Measurements from ENCODE around the gene ARHGEF10L. TPM values are rescaled to one million over a fixed set of nuclear protein-coding genes. Genes with fewer than 3 reads are reported as not detected.

ARHGEF10L gene
- total RNA-seq, 4 donors from 2014 or later, result 72.7 to 177 (median 156) TPM

GRCh38 chr1:17676387-17677060 is 137.0 kb downstream of the ARHGEF10L start:
- H3K4me1 ChIP-seq, result no peaks in the 10 kb centered on the region
- no peaks in the 10 kb centered on the region for H3K9me3 ChIP-seq
- peaks cover 0 to 26% (median 0%) of the 10 kb centered on the region in 3 donors for H3K36me3 ChIP-seq
- H3K4me3 ChIP-seq, result no peak overlapping the region
- no peak overlapping the region for H3K27ac ChIP-seq
- no peaks in the 10 kb centered on the region for H3K27me3 ChIP-seq
- TF ChIP-seq POLR2A (IDR thresholded peaks at IDR 0.05), result no peak
- no peak for TF ChIP-seq CTCF (IDR thresholded peaks at IDR 0.05)
- no peak for DNase-seq

GRCh38 chr1:17678011-17678410 is 138.5 kb downstream of the ARHGEF10L start:
- H3K36me3 ChIP-seq, result peaks cover 0 to 26% (median 0%) of the 10 kb centered on the region in 3 donors
- H3K27me3 ChIP-seq, result no peaks in the 10 kb centered on the region
- TF ChIP-seq POLR2A (IDR thresholded peaks at IDR 0.05) (no peak), CTCF (IDR thresholded peaks at IDR 0.05) (no peak)
- H3K27ac ChIP-seq, result no peak overlapping the region
- no peaks in the 10 kb centered on the region for H3K9me3 ChIP-seq
- no peaks in the 10 kb centered on the region for H3K4me1 ChIP-seq
- DNase-seq, result no peak
- H3K4me3 ChIP-seq, result no peak overlapping the region

- Histone ChIP-seq H3K4me3 (no peak overlapping the region), H3K9me3 (no peaks in the 10 kb centered on the region), H3K36me3 (peaks cover 0 to 26% (median 0%) of the 10 kb centered on the region in 3 donors), H3K27ac (no peak overlapping the region), H3K4me1 (no peaks in the 10 kb centered on the region), H3K27me3 (no peaks in the 10 kb centered on the region)
- DNase-seq, result no peak
- TF ChIP-seq CTCF (IDR thresholded peaks at IDR 0.05) (no peak), POLR2A (IDR thresholded peaks at IDR 0.05) (no peak)
Measured at GRCh38 chr1:17679856-17680255, 140.4 kb downstream of the ARHGEF10L start.

- no peak overlapping the region for H3K27ac ChIP-seq
- no peak for TF ChIP-seq POLR2A (IDR thresholded peaks at IDR 0.05)
- no peak for TF ChIP-seq CTCF (IDR thresholded peaks at IDR 0.05)
- no peaks in the 10 kb centered on the region for H3K27me3 ChIP-seq
- DNase-seq, result no peak
- H3K9me3 ChIP-seq, result no peaks in the 10 kb centered on the region
- no peaks in the 10 kb centered on the region for H3K4me1 ChIP-seq
- H3K4me3 ChIP-seq, result no peak overlapping the region
- H3K36me3 ChIP-seq, result peaks cover 0 to 26% (median 0%) of the 10 kb centered on the region in 3 donors
Measured at GRCh38 chr1:17680308-17680707, 140.8 kb downstream of the ARHGEF10L start.

GRCh38 chr1:17682400-17682799 is 142.9 kb downstream of the ARHGEF10L start:
- H3K27me3 ChIP-seq, result no peaks in the 10 kb centered on the region
- no peak overlapping the region for H3K4me3 ChIP-seq
- no peaks in the 10 kb centered on the region for H3K9me3 ChIP-seq
- no peak overlapping the region for H3K27ac ChIP-seq
- no peaks in the 10 kb centered on the region for H3K4me1 ChIP-seq
- DNase-seq, result no peak
- H3K36me3 ChIP-seq, result peaks cover 0 to 17% (median 0%) of the 10 kb centered on the region in 3 donors
- no peak for TF ChIP-seq CTCF (IDR thresholded peaks at IDR 0.05)
- TF ChIP-seq POLR2A (IDR thresholded peaks at IDR 0.05), result no peak

All from Peyer's patch (tissue), 4 donors.